ENCODE results near the gene MYPOP. TPM values are rescaled to one million over a fixed set of nuclear protein-coding genes. Genes with fewer than 3 reads are reported as not detected.
"Not testable (repeated sequence)": the region's sequence is repeated elsewhere in the genome, so short reads cannot be mapped to it uniquely, and the experiment has no call there.

The MYPOP gene
- total RNA-seq, 2 experiments from 2014 or later, result 6.8 to 6.9 TPM

DNA sequence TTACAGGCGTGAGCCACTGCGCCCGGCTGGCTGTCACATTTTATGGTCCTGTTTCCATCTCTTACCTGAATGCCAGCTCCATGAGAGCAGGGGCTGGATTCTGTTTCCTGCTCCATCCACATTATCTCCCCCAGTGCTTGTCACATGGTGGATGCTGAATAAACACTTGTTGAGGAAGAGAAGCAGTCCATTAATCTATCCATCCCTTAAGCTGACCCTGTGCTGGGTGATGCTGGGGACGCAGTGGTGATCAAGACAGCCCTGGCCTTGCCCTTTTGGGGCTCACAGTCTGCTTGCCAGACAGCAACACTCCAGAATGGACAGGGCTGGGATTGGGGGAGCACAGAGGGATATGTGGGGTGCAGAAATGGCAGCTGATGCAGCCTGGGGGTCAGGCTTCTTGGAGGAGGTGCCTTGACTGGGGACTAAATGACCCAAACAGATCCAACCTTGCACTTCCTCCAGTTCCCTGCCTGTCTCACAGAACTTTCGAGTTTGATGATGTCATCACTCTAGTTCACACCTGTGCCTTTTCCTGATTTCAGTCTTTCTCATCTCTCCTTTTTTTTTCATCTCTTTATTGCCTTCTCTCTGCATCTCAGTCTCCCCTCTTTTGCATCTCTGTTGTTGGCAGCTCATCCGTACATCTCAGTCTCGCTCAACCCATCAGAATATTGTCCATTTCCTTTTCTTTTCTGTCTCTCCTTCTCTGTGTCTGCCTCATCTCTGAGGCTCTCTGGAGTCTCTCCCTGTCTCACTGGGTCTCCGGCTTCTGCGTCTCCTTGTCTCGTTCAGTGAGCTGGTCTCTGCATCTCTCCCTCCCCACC is 21.1 kb downstream of the MYPOP start:
- CTCF ChIA-PET, result interaction anchor here (0.6 to 5.7 kb wide), 7 partner anchors 9 to 384 kb away, joined by 3 to 106 read pairs (median 7); partner anchors contain the start of genes FOXA3, MYPOP and SYMPK
- DNase-seq, result no peak
- POLR2A ChIA-PET, result interaction anchor here (1.4 kb wide), 1 partner anchor 17 kb away, joined by 7 read pairs; the partner anchor contains the start of genes FOXA3 and SYMPK
- Mint-ChIP-seq H3K27me3 (peaks cover 5% of the 10 kb centered on the region), H3K36me3 (peaks cover 4% of the 10 kb centered on the region), H3K9me3 (no peaks in the 10 kb centered on the region), H3K27ac (no peak overlapping the region), H3K4me3 (no peak overlapping the region), H3K4me1 (ENCODE audit: low read depth) (peaks cover 38% of the 10 kb centered on the region)
- intact Hi-C loops (cut with micrococcal nuclease), result no loop called here

DNA sequence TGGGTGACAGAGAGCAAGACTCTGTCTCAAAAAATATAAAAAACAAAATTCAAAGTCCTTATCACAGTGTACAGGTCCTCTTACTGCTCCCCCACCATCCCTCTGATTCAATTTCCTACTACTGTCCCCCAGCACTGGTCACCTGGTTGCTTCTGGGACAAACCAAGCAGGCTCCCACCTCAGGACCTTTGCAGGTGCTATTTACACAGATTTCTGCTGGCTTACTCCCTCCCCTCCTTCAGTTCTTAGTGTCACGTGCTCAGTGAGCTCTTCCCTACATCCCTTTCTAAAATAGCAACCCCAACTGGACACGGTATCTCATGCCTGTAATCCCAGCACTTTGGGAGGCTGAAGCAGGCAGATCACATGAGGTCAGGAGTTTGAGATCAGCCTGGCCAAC is 22.4 kb downstream of the MYPOP start:
- ChIA-PET POLR2A (no interaction called here), CTCF (interaction anchor here (1.1 to 2.1 kb wide), 3 partner anchors 16 to 63 kb away, joined by 3 to 10 read pairs (median 7); partner anchors contain the start of genes FOXA3 and SYMPK)
- Mint-ChIP-seq H3K36me3 (peaks cover 4% of the 10 kb centered on the region), H3K9me3 (no peaks in the 10 kb centered on the region), H3K4me3 (no peak overlapping the region), H3K27me3 (peaks cover 6% of the 10 kb centered on the region), H3K27ac (no peak overlapping the region), H3K4me1 (ENCODE audit: low read depth) (peaks cover 48% of the 10 kb centered on the region)
- intact Hi-C loops (cut with micrococcal nuclease), result no loop called here
- no peak for DNase-seq

DNA sequence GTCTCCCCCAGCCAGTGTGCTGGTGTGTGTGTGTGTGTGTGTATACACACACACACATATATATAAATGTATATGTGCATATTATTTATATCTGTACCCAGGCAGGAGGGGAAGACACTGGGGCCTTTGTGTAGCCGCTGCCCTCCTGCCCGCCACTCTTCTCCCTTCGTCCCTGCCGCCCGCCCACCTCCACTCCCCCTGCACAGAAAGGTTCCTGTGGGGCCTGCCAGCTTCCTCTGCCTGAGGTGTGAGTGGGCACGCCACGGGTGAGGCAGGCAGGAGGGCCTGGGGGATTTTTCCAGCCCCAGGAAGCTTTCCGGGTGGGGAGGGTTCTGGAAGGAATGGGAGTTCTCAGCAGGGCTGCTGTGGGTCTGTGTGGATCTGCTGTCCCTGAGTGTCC is 23.4 kb downstream of the MYPOP start:
- POLR2A ChIA-PET, result no interaction called here
- no peak for DNase-seq
- Mint-ChIP-seq H3K4me3 (no peak overlapping the region), H3K36me3 (peaks cover 4% of the 10 kb centered on the region), H3K27me3 (peaks cover 6% of the 10 kb centered on the region), H3K27ac (no peak overlapping the region), H3K4me1 (ENCODE audit: low read depth) (peaks cover 44% of the 10 kb centered on the region), H3K9me3 (no peaks in the 10 kb centered on the region)
- intact Hi-C loops (cut with micrococcal nuclease), result no loop called here
- CTCF ChIA-PET, result interaction anchor here (1.1 to 1.6 kb wide), 2 partner anchors 15 to 22 kb away, joined by 3 to 10 read pairs; partner anchors contain the start of genes FOXA3 and SYMPK

- H3K36me3 Mint-ChIP-seq, result peaks cover 2% of the 10 kb centered on the region
- H3K9me3 Mint-ChIP-seq, result no peaks in the 10 kb centered on the region
- DNase-seq, result peak; percentile 57
- no peak overlapping the region for H3K27ac Mint-ChIP-seq
- H3K4me3 Mint-ChIP-seq, result no peak overlapping the region
- peaks cover 7% of the 10 kb centered on the region for H3K27me3 Mint-ChIP-seq
- ChIA-PET POLR2A (no interaction called here), CTCF (no interaction called here)
- intact Hi-C loops (cut with micrococcal nuclease), result no loop called here
- H3K4me1 Mint-ChIP-seq (ENCODE audit: low read depth), result peaks cover 36% of the 10 kb centered on the region
Observed at GRCh38 chr19:45878043-45878794, 24.2 kb downstream of the MYPOP start.

DNA sequence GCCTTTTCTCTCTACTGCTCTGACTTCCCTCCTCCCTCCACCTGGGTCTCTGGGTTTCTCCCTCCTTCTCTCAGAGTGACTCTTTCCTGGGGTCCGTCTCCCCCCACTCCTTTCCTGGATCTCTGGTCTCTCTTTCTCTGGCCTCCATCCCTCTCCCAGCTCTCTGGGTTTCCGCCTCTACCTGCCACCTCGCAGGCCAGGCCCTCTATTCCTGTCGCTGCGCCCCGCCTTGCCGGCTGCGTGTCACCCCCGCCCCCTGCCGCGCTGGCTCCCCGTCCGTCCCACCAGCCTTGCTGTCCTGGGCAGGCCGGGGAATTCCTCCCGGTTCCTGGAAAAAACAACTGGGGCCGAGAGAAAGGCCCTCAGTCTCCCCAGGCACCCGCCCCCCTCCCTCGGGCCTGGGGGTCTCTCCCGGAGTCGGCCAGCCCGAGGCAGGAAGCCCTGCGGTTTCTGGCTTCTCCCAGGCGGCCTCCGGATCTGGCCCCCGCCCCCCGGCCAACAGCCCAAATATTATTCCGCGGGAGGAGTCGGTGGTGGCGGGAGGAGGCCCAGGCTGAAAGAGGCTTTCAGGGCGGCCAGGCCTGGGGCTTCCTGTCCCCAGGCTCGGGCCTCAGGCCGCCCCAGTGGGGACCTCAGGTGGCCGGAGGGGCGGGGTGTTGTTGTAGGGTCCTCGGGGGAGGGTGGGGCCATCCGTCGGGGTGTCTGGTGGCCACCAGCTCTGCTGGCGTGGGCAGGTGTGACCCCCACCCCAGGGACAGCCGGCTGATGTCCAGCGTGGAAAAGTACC is 25.8 kb downstream of the MYPOP start:
- no peaks in the 10 kb centered on the region for H3K36me3 Mint-ChIP-seq
- peaks cover 7% of the 10 kb centered on the region for H3K27me3 Mint-ChIP-seq
- H3K27ac Mint-ChIP-seq, result peak overlapping the region; percentile 6
- CTCF ChIA-PET, result no interaction called here
- POLR2A ChIA-PET, result interaction anchor here (0.8 kb wide), 1 partner anchor 13 kb away, joined by 3 read pairs; the partner anchor contains the start of gene SYMPK
- H3K4me3 Mint-ChIP-seq, result peak overlapping the region; percentile 44
- peak; percentile 83 for DNase-seq
- H3K4me1 Mint-ChIP-seq (ENCODE audit: low read depth), result peaks cover 28% of the 10 kb centered on the region
- no peaks in the 10 kb centered on the region for H3K9me3 Mint-ChIP-seq
- intact Hi-C loops (cut with micrococcal nuclease), result loop anchor here (1.0 kb wide), 1 partner anchor 13 kb away; the partner anchor contains the start of gene SYMPK

DNA sequence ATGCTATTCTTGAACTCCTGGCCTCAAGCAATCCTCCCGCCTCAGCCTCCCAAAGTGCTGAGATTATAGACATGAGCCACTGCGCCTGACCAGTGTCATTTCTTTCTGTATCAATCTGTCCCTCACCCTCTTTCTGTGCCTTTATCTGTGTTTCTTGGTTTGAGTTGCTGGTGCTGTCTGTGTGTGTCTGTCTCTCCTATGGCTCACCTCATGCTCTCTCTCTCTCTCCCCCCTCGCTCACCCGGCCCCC is 26.3 kb downstream of the MYPOP start:
- DNase-seq, result no peak
- H3K27ac Mint-ChIP-seq, result peak overlapping the region; percentile 6
- H3K27me3 Mint-ChIP-seq, result peaks cover 7% of the 10 kb centered on the region
- intact Hi-C loops (cut with micrococcal nuclease), result loop anchor here (1.0 kb wide), 1 partner anchor 13 kb away; the partner anchor contains the start of gene SYMPK
- H3K4me3 Mint-ChIP-seq, result peak overlapping the region; percentile 10
- POLR2A ChIA-PET, result interaction anchor here (0.8 kb wide), 1 partner anchor 13 kb away, joined by 3 read pairs; the partner anchor contains the start of gene SYMPK
- CTCF ChIA-PET, result no interaction called here
- H3K36me3 Mint-ChIP-seq, result no peaks in the 10 kb centered on the region
- peaks cover 23% of the 10 kb centered on the region for H3K4me1 Mint-ChIP-seq (ENCODE audit: low read depth)
- no peaks in the 10 kb centered on the region for H3K9me3 Mint-ChIP-seq

GRCh38 chr19:45874620-45874966 is 27.8 kb downstream of the MYPOP start:
- DNase-seq, result no peak
- no peak overlapping the region for H3K4me3 Mint-ChIP-seq
- H3K27ac Mint-ChIP-seq, result no peak overlapping the region
- H3K27me3 Mint-ChIP-seq, result peaks cover 6% of the 10 kb centered on the region
- H3K4me1 Mint-ChIP-seq (ENCODE audit: low read depth), result peaks cover 22% of the 10 kb centered on the region
- intact Hi-C loops (cut with micrococcal nuclease), result no loop called here
- ChIA-PET CTCF (no interaction called here), POLR2A (no interaction called here)
- no peaks in the 10 kb centered on the region for H3K9me3 Mint-ChIP-seq
- no peaks in the 10 kb centered on the region for H3K36me3 Mint-ChIP-seq

- CTCF ChIA-PET, result interaction anchor here (0.8 to 2.4 kb wide), 2 partner anchors 9 to 103 kb away, joined by 5 to 8 read pairs; no protein-coding TSS in a partner anchor
- intact Hi-C loops (cut with micrococcal nuclease), result no loop called here
Observed at GRCh38 chr19:45873219-45873772, 29.1 kb downstream of the MYPOP start.

GRCh38 chr19:45872095-45872919 is 30.1 kb downstream of the MYPOP start:
- CTCF ChIA-PET, result interaction anchor here (0.8 to 2.4 kb wide), 2 partner anchors 10 to 102 kb away, joined by 5 to 8 read pairs; no protein-coding TSS in a partner anchor
- Mint-ChIP-seq H3K27me3 (peaks cover 3% of the 10 kb centered on the region), H3K4me1 (ENCODE audit: low read depth) (peaks cover 16% of the 10 kb centered on the region), H3K36me3 (no peaks in the 10 kb centered on the region), H3K27ac (no peak overlapping the region), H3K4me3 (no peak overlapping the region), H3K9me3 (no peaks in the 10 kb centered on the region)
- no peak for DNase-seq
- intact Hi-C loops (cut with micrococcal nuclease), result no loop called here
- POLR2A ChIA-PET, result no interaction called here

More at GRCh38 chr19:45873219-45873772, 29.1 kb downstream of the MYPOP start:
- Mint-ChIP-seq H3K9me3 (no peaks in the 10 kb centered on the region), H3K27me3 (peaks cover 6% of the 10 kb centered on the region), H3K27ac (no peak overlapping the region), H3K4me1 (ENCODE audit: low read depth) (peaks cover 22% of the 10 kb centered on the region), H3K4me3 (no peak overlapping the region), H3K36me3 (no peaks in the 10 kb centered on the region)
- POLR2A ChIA-PET, result interaction anchor here (0.5 kb wide), 1 partner anchor 921 kb away, joined by 5 read pairs; no protein-coding TSS in a partner anchor
- no peak for DNase-seq

GRCh38 chr19:45870798-45871197 is 31.6 kb downstream of the MYPOP start:
- no peaks in the 10 kb centered on the region for H3K36me3 Mint-ChIP-seq
- H3K9me3 Mint-ChIP-seq, result no peaks in the 10 kb centered on the region
- ChIA-PET POLR2A (no interaction called here), CTCF (interaction anchor here (2.4 kb wide), 1 partner anchor 12 kb away, joined by 8 read pairs; no protein-coding TSS in a partner anchor)
- no peak for DNase-seq
- H3K27ac Mint-ChIP-seq, result no peak overlapping the region
- H3K4me3 Mint-ChIP-seq, result no peak overlapping the region
- intact Hi-C loops (cut with micrococcal nuclease), result no loop called here
- H3K27me3 Mint-ChIP-seq, result peaks cover 2% of the 10 kb centered on the region
- H3K4me1 Mint-ChIP-seq (ENCODE audit: low read depth), result peaks cover 7% of the 10 kb centered on the region

DNA sequence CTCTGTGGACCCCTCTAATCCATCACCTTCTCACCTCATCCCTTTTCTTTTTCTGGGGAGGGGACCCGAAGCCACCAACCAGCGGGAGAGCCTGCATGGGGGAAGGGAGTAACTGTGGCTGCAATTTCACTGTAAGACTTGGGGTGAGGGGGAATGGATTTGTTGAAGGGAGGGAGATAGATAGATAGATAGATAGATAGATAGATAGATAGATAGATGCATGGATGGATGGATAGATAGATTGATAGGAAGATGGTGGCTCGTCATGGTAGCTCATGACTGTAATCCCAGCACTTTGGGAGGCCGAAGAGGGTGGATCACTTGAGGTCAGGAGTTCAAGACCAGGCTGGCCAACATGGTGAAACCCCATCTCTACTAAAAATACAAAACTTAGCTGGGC is 35.2 kb downstream of the MYPOP start:
- H3K27ac Mint-ChIP-seq; POLR2A ChIA-PET; H3K9me3 Mint-ChIP-seq; DNase-seq; H3K4me1 Mint-ChIP-seq (ENCODE audit: low read depth); H3K36me3 Mint-ChIP-seq; H3K4me3 Mint-ChIP-seq: not testable (repeated sequence)
- intact Hi-C loops (cut with micrococcal nuclease), result loop anchor here (10.0 kb wide), 1 partner anchor 282 kb away; the partner anchor contains the start of gene OPA3
- CTCF ChIA-PET, result interaction anchor here (1.0 kb wide), 1 partner anchor 150 kb away, joined by 3 read pairs; no protein-coding TSS in a partner anchor
- H3K27me3 Mint-ChIP-seq, result peaks cover 20% of the 10 kb centered on the region

Data from activated CD4-positive, alpha-beta memory T cell treated with anti-CD3 and anti-CD28 coated beads for 36 hours (primary cell).